SU-DHL-6 (cell line): ENCODE measurements around the gene SDC4.

Experiments
- H2AFZ ChIP-seq: fragments of 200-600 bp; sonication (generic); 2 replicates; pipeline ENCODE4 v1.6.1; 2014; ENCODE audit warnings: low read depth, mild to moderate bottlenecking, moderate library complexity, mixed read lengths, antibody characterized with exemption, low read length; ENCODE audit not compliant: severe bottlenecking
- H3F3A ChIP-seq: fragments of 200-600 bp; shearing (Covaris generic); 2 replicates; pipeline ENCODE4 v1.6.0; 2016; ENCODE audit warnings: antibody characterized with exemption, mild to moderate bottlenecking; ENCODE audit not compliant: insufficient read depth
- H3K27ac ChIP-seq: fragments of 200-600 bp; sonication (generic); 2 replicates; pipeline ENCODE4 v1.5.1; 2016; ENCODE audit warnings: low read depth, mild to moderate bottlenecking, low read length, moderate library complexity, mixed read lengths
- H3K27me3 ChIP-seq: fragments of 200-600 bp; sonication (generic), shearing (Covaris generic); 2 replicates; pipeline ENCODE4 v1.6.0; 2014; ENCODE audit warnings: mild to moderate bottlenecking, low read length
- H3K36me3 ChIP-seq: fragments of 200-600 bp; sonication (generic); 2 replicates; pipeline ENCODE4 v1.6.1; 2014; ENCODE audit warnings: mild to moderate bottlenecking, low read length, mixed read lengths
- H3K4me2 ChIP-seq: fragments of 300-600, 200-600 bp; shearing (Covaris generic), sonication (generic); 2 replicates; pipeline ENCODE4 v1.6.0; 2014; ENCODE audit warnings: low read length, low read depth, mild to moderate bottlenecking; ENCODE audit not compliant: poor library complexity, severe bottlenecking
- H3K4me3 ChIP-seq: fragments of 200-600 bp; sonication (generic); 2 replicates; pipeline ENCODE4 v1.5.1; 2014; ENCODE audit warnings: antibody characterized with exemption, low read length, mild to moderate bottlenecking, mixed read lengths; ENCODE audit not compliant: insufficient read depth, poor library complexity, severe bottlenecking
- H3K79me2 ChIP-seq: fragments of 200-600 bp; sonication (generic); 2 replicates; pipeline ENCODE4 v1.6.1; 2014; ENCODE audit warnings: mild to moderate bottlenecking, low read length, moderate library complexity; ENCODE audit not compliant: insufficient read depth
- H3K9ac ChIP-seq: fragments of 200-600 bp; sonication (generic); 2 replicates; pipeline ENCODE4 v1.7.0; 2014; ENCODE audit warnings: mild to moderate bottlenecking, low read length
- H3K9me2 ChIP-seq: fragments of 200-600 bp; sonication (generic); replicated peaks from 2 replicates; pipeline ENCODE4 v1.6.1; 2014; ENCODE audit warnings: low read length; ENCODE audit not compliant: insufficient read depth
- H3K9me3 ChIP-seq: fragments of 200-600 bp; sonication (generic); 2 replicates; pipeline ENCODE4 v1.6.1; 2014; ENCODE audit warnings: low read length, mixed read lengths; ENCODE audit not compliant: insufficient read depth
- H4K20me1 ChIP-seq: fragments of 200-600 bp; sonication (generic); 2 replicates; pipeline ENCODE4 v1.6.1; 2014; ENCODE audit warnings: low read depth, mild to moderate bottlenecking, antibody characterized with exemption, low read length, moderate library complexity, mixed read lengths
- CTCF ChIP-seq: fragments of 200-600 bp; sonication (generic); IDR thresholded peaks from one replicate; pipeline ENCODE4 v1.5.1; 2017; ENCODE audit warnings: antibody characterized with exemption, mild to moderate bottlenecking, low read length, moderate library complexity; ENCODE audit not compliant: insufficient read depth, poor library complexity, severe bottlenecking
- EZH2phosphoT487 ChIP-seq: fragments of 200-600 bp; sonication (generic), shearing (Covaris generic); conservative IDR thresholded peaks from 2 replicates; pipeline ENCODE4 v1.6.1; 2018; ENCODE audit warnings: mild to moderate bottlenecking, antibody characterized with exemption, low read length, moderate library complexity, mixed read lengths

SDC4 gene

GRCh38 chr20:45317826-45318225 lies 30.4 kb downstream of the SDC4 start:
- H4K20me1 ChIP-seq: no peaks in the 10 kb centered on the region
- no peaks in the 10 kb centered on the region for H3K36me3 ChIP-seq
- no peak overlapping the region for H2AFZ ChIP-seq
- no peak overlapping the region for H3K4me2 ChIP-seq
- no peaks in the 10 kb centered on the region for H3K79me2 ChIP-seq
- no peak overlapping the region for H3K9ac ChIP-seq
- H3K27me3 ChIP-seq: no peaks in the 10 kb centered on the region
- H3K4me3 ChIP-seq: no peak overlapping the region
- H3K27ac ChIP-seq: no peak overlapping the region
- no peaks in the 10 kb centered on the region for H3K9me2 ChIP-seq
- no peak for TF ChIP-seq CTCF
- TF ChIP-seq EZH2phosphoT487: no peak
- no peaks in the 10 kb centered on the region for H3K9me3 ChIP-seq
- peaks cover 19% of the 10 kb centered on the region for H3F3A ChIP-seq

GRCh38 chr20:45316150-45317080 lies 31.8 kb downstream of the SDC4 start:
- H3K9ac ChIP-seq: no peak overlapping the region
- no peaks in the 10 kb centered on the region for H4K20me1 ChIP-seq
- no peaks in the 10 kb centered on the region for H3K79me2 ChIP-seq
- no peak overlapping the region for H3K27ac ChIP-seq
- no peak overlapping the region for H2AFZ ChIP-seq
- no peaks in the 10 kb centered on the region for H3K9me2 ChIP-seq
- H3F3A ChIP-seq: peaks cover 9% of the 10 kb centered on the region
- H3K9me3 ChIP-seq: no peaks in the 10 kb centered on the region
- H3K4me2 ChIP-seq: no peak overlapping the region
- H3K27me3 ChIP-seq: no peaks in the 10 kb centered on the region
- TF ChIP-seq EZH2phosphoT487 (no peak), CTCF (no peak)
- no peak overlapping the region for H3K4me3 ChIP-seq
- H3K36me3 ChIP-seq: no peaks in the 10 kb centered on the region

DNA sequence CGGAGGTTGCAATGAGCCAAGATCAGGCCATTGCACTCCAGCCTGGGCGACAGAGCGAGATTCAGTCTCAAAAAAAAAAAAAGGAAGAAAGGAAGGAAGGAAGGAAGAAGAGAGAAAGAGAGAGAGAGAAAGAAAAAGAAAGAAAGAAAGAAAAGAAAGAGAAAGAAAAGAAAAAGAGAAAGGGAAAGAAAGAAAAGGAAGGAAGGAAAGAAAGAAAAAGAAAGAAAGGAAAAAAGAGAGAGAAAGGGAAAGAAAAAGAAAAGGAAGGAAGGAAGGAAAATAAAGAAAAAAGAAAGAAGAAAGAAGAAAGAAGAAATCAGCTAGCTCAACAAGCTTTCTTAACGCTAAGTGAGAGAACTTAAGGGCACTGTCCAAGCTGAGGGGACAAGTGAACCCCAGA lies 32.6 kb downstream of the SDC4 start:
- no peak for TF ChIP-seq CTCF
- no peak for TF ChIP-seq EZH2phosphoT487
- no peaks in the 10 kb centered on the region for H3K36me3 ChIP-seq
- no peak overlapping the region for H3K27ac ChIP-seq
- no peak overlapping the region for H2AFZ ChIP-seq
- H3K9me3 ChIP-seq: no peaks in the 10 kb centered on the region
- H3F3A ChIP-seq: peaks cover 1% of the 10 kb centered on the region
- no peaks in the 10 kb centered on the region for H4K20me1 ChIP-seq
- no peaks in the 10 kb centered on the region for H3K9me2 ChIP-seq
- H3K4me3 ChIP-seq: no peak overlapping the region
- H3K79me2 ChIP-seq: no peaks in the 10 kb centered on the region
- H3K9ac ChIP-seq: no peak overlapping the region
- H3K4me2 ChIP-seq: no peak overlapping the region
- H3K27me3 ChIP-seq: no peaks in the 10 kb centered on the region
